HEK293 (cell line): ENCODE measurements around the gene HSD17B1.

ENCODE experiments used
- BCL11A ChIP-seq: fragments of 450-650 bp; formaldehyde crosslinking; IDR thresholded peaks from 2 replicates; pipeline ENCODE4 v1.5.1; 2016; ENCODE audit warnings: low read depth, missing biosample characterization, missing genetic modification characterization
- ELK4 ChIP-seq: IDR thresholded peaks from 2 replicates; pipeline ENCODE4 v1.6.1; 2011; ENCODE audit warnings: mild to moderate bottlenecking, low read depth, low read length, borderline replicate concordance
- GLIS2 ChIP-seq: fragments of 450-650 bp; formaldehyde crosslinking; IDR thresholded peaks from 2 replicates; pipeline ENCODE4 v1.5.1; 2016; ENCODE audit warnings: missing biosample characterization, missing genetic modification characterization
- HIC1 ChIP-seq: fragments of 450-650 bp; formaldehyde crosslinking; IDR thresholded peaks from 2 replicates; pipeline ENCODE4 v1.5.1; 2016; ENCODE audit warnings: missing biosample characterization, missing genetic modification characterization
- IKZF3 ChIP-seq: fragments of 450-650 bp; IDR thresholded peaks from 2 replicates; pipeline ENCODE4 v1.5.0; 2018; ENCODE audit warnings: missing biosample characterization, mild to moderate bottlenecking, missing genetic modification characterization, moderate library complexity
- INSM2 ChIP-seq: fragments of 450-650 bp; formaldehyde crosslinking; IDR thresholded peaks from 2 replicates; pipeline ENCODE4 v1.5.1; 2016; ENCODE audit warnings: missing biosample characterization, missing genetic modification characterization
- KLF10 ChIP-seq: fragments of 450-650 bp; IDR thresholded peaks from 2 replicates; pipeline ENCODE4 v1.5.1; 2018; ENCODE audit warnings: missing biosample characterization, mild to moderate bottlenecking, missing genetic modification characterization
- KLF16 ChIP-seq: fragments of 450-650 bp; formaldehyde crosslinking; IDR thresholded peaks from 2 replicates; pipeline ENCODE4 v1.5.1; 2017; ENCODE audit warnings: missing biosample characterization, missing genetic modification characterization
- KLF7 ChIP-seq: fragments of 450-650 bp; formaldehyde crosslinking; IDR thresholded peaks from 2 replicates; pipeline ENCODE4 v1.5.1; 2016; ENCODE audit warnings: missing biosample characterization, missing genetic modification characterization, borderline replicate concordance
- KLF8 ChIP-seq: fragments of 450-650 bp; formaldehyde crosslinking; IDR thresholded peaks from 2 replicates; pipeline ENCODE4 v1.5.1; 2016; ENCODE audit warnings: missing biosample characterization, missing genetic modification characterization
- MZF1 ChIP-seq: fragments of 450-650 bp; formaldehyde crosslinking; IDR thresholded peaks from 2 replicates; pipeline ENCODE4 v1.5.1; 2017; ENCODE audit warnings: missing biosample characterization, missing genetic modification characterization, borderline replicate concordance
- OSR2 ChIP-seq: fragments of 450-650 bp; formaldehyde crosslinking; IDR thresholded peaks from 2 replicates; pipeline ENCODE4 v1.5.1; 2016; ENCODE audit warnings: missing biosample characterization, missing genetic modification characterization
- SP2 ChIP-seq: fragments of 450-650 bp; formaldehyde crosslinking; IDR thresholded peaks from 2 replicates; pipeline ENCODE4 v1.5.1; 2016; ENCODE audit warnings: missing biosample characterization, missing genetic modification characterization
- ZBTB21 ChIP-seq: fragments of 450-650 bp; formaldehyde crosslinking; IDR thresholded peaks from 2 replicates; pipeline ENCODE4 v1.5.1; 2017; ENCODE audit warnings: missing biosample characterization, missing genetic modification characterization
- ZBTB6 ChIP-seq: fragments of 450-650 bp; formaldehyde crosslinking; IDR thresholded peaks from 2 replicates; pipeline ENCODE4 v1.5.1; 2017; ENCODE audit warnings: missing biosample characterization, missing genetic modification characterization
- ZIC2 ChIP-seq: fragments of 450-650 bp; formaldehyde crosslinking; IDR thresholded peaks from 2 replicates; pipeline ENCODE4 v1.5.1; 2016; ENCODE audit warnings: missing biosample characterization, missing genetic modification characterization
- ZNF202 ChIP-seq: fragments of 450-650 bp; formaldehyde crosslinking; IDR thresholded peaks from 2 replicates; pipeline ENCODE4 v1.5.1; 2016; ENCODE audit warnings: missing biosample characterization, missing genetic modification characterization, borderline replicate concordance
- ZNF211 ChIP-seq: fragments of 450-650 bp; formaldehyde crosslinking; IDR thresholded peaks from 2 replicates; pipeline ENCODE4 v1.5.1; 2016; ENCODE audit warnings: low read depth, missing biosample characterization, missing genetic modification characterization
- ZNF335 ChIP-seq: fragments of 450-650 bp; formaldehyde crosslinking; conservative IDR thresholded peaks from 2 replicates; pipeline ENCODE4 v1.5.1; 2016; ENCODE audit warnings: missing biosample characterization, missing genetic modification characterization
- ZNF391 ChIP-seq: fragments of 450-650 bp; formaldehyde crosslinking; IDR thresholded peaks from 2 replicates; pipeline ENCODE4 v1.5.1; 2016; ENCODE audit warnings: low read depth, missing biosample characterization, missing genetic modification characterization, borderline replicate concordance
- ZNF394 ChIP-seq: fragments of 450-650 bp; formaldehyde crosslinking; IDR thresholded peaks from 2 replicates; pipeline ENCODE4 v1.5.1; 2016; ENCODE audit warnings: missing biosample characterization, missing genetic modification characterization, mild to moderate bottlenecking, moderate library complexity, borderline replicate concordance
- ZNF404 ChIP-seq: fragments of 450-650 bp; formaldehyde crosslinking; IDR thresholded peaks from 2 replicates; pipeline ENCODE4 v1.5.1; 2017; ENCODE audit warnings: missing biosample characterization, missing genetic modification characterization
- ZNF514 ChIP-seq: fragments of 450-650 bp; formaldehyde crosslinking; IDR thresholded peaks from 2 replicates; pipeline ENCODE4 v1.5.1; 2016; ENCODE audit warnings: missing biosample characterization, missing genetic modification characterization
- ZNF518A ChIP-seq: fragments of 450-650 bp; formaldehyde crosslinking; conservative IDR thresholded peaks from 2 replicates; pipeline ENCODE4 v1.5.1; 2016; ENCODE audit warnings: low read depth, missing biosample characterization, missing genetic modification characterization
- ZNF561 ChIP-seq: fragments of 450-650 bp; IDR thresholded peaks from 2 replicates; pipeline ENCODE4 v1.5.1; 2018; ENCODE audit warnings: missing biosample characterization, missing genetic modification characterization, borderline replicate concordance
- ZNF596 ChIP-seq: fragments of 450-650 bp; IDR thresholded peaks from 2 replicates; pipeline ENCODE4 v1.5.0; 2018; ENCODE audit warnings: missing biosample characterization, mild to moderate bottlenecking, missing genetic modification characterization, moderate library complexity
- ZNF843 ChIP-seq: fragments of 450-650 bp; formaldehyde crosslinking; IDR thresholded peaks from 2 replicates; pipeline ENCODE4 v1.5.1; 2016; ENCODE audit warnings: missing biosample characterization, missing genetic modification characterization
- ZXDB ChIP-seq: fragments of 450-650 bp; formaldehyde crosslinking; IDR thresholded peaks from 2 replicates; pipeline ENCODE4 v1.5.1; 2016; ENCODE audit warnings: missing biosample characterization, missing genetic modification characterization

Gene HSD17B1

GRCh38 chr17:42536048-42536371 is 16.7 kb upstream of the HSD17B1 start, which contains the start of gene NAGLU (continued):
- TF ChIP-seq ZNF561 (peak; percentile 83), MZF1 (tag by site-specific recombination) (peak; percentile 80; the same call in 1 of the 2 replicates), KLF7 (tag by site-specific recombination) (peak; percentile 53; the same call in 1 of the 2 replicates), ZNF404 (tag by site-specific recombination) (no peak), ZIC2 (tag by site-specific recombination) (peak; percentile 84), OSR2 (tag by site-specific recombination) (peak; percentile 84), HIC1 (peak; percentile 83), ZNF596 (tag by site-specific recombination) (peak; percentile 37; the same call in 1 of the 2 replicates), IKZF3 (tag by site-specific recombination) (peak; percentile 83), ZNF391 (tag by site-specific recombination) (peak; percentile 89; the same call in 1 of the 2 replicates), ZNF211 (tag by site-specific recombination) (no peak), ZNF518A (tag by site-specific recombination) (0 out of 2 replicates have a peak, but pooled peaks have one; percentile 8), ZXDB (tag by site-specific recombination) (no peak; the same call in 1 of the 2 replicates), ZNF394 (tag by site-specific recombination) (peak; percentile 94), ZNF514 (tag by site-specific recombination) (no peak), INSM2 (tag by site-specific recombination) (peak; percentile 82), ZBTB6 (tag by site-specific recombination) (peak; percentile 80), KLF8 (tag by site-specific recombination) (peak; percentile 67; the same call in 1 of the 2 replicates), ELK4 (no peak), ZBTB21 (tag by site-specific recombination) (no peak), ZNF843 (tag by site-specific recombination) (peak; percentile 74; the same call in 1 of the 2 replicates), GLIS2 (tag by site-specific recombination) (peak; percentile 97), KLF16 (peak; percentile 64; the same call in 1 of the 2 replicates), BCL11A (tag by site-specific recombination) (peak; percentile 97), ZNF335 (tag by site-specific recombination) (no peak), SP2 (tag by site-specific recombination) (peak; percentile 65), ZNF202 (tag by site-specific recombination) (no peak), KLF10 (peak; percentile 98)
